Neural progenitor cell (in vitro differentiated cells): ENCODE measurements around the gene IRS2.

Experiments used
- CTCF ChIP-seq: fragments of 200-600 bp; sonication (generic); IDR thresholded peaks from 2 replicates; pipeline ENCODE4 v1.5.1; 2017; ENCODE audit warnings: antibody characterized with exemption, mild to moderate bottlenecking
- EZH2phosphoT487 ChIP-seq: fragments of 200-600 bp; sonication (generic); IDR thresholded peaks from 2 replicates; pipeline ENCODE4 v1.6.1; 2017; ENCODE audit warnings: antibody characterized with exemption

GRCh38 chr13:109803825-109804224 lies 17.4 kb upstream of the IRS2 start:
- TF ChIP-seq CTCF, result no peak
- TF ChIP-seq EZH2phosphoT487, result no peak
